Activated CD4-positive, alpha-beta T cell treated with anti-CD3 and anti-CD28 coated beads, Interleukin-2, Interleukin-6, amounts not matched to agents 100 ng/mL and 50 ng/mL, durations not matched to agents 16 hours and 8 hours (primary cell): Measurements from ENCODE around the gene ABHD6.
"Not testable (repeated sequence)": the region's sequence is repeated elsewhere in the genome, so short reads cannot be mapped to it uniquely, and the experiment has no call there.

Experiments used
- DNase-seq: peaks from one replicate; pipeline ENCODE4 v3.0.0-alpha.2; 2020

Gene ABHD6

DNA sequence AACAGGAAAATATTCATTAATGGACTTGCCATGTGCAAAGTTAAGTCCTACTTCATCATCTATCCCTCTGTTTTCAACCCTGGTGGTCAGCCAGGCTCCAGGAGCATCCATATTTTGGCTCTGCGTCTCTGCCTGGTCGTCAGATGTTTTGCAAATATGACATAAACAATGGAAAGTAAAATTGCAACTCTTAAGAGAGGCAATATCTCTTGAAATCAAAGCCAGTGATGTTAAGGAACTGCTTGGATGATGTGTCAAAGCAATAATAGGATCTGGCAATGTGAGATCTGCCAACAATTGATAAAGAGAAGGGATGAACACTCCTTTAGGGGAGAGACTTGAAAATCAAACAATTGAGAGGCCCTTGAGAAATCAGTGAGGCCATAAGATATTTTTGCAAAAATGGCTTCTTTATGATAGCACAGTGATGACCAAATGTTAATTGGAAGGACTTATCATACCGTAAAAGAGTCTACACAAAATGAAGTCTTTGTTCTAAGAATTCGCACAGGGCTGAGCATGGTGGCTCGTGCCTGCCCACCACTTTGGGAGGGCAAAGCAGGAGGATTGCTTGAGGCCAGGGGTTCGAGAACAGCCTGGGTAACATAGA is 6.5 kb downstream of the ABHD6 start:
- DNase-seq: no peak

DNA sequence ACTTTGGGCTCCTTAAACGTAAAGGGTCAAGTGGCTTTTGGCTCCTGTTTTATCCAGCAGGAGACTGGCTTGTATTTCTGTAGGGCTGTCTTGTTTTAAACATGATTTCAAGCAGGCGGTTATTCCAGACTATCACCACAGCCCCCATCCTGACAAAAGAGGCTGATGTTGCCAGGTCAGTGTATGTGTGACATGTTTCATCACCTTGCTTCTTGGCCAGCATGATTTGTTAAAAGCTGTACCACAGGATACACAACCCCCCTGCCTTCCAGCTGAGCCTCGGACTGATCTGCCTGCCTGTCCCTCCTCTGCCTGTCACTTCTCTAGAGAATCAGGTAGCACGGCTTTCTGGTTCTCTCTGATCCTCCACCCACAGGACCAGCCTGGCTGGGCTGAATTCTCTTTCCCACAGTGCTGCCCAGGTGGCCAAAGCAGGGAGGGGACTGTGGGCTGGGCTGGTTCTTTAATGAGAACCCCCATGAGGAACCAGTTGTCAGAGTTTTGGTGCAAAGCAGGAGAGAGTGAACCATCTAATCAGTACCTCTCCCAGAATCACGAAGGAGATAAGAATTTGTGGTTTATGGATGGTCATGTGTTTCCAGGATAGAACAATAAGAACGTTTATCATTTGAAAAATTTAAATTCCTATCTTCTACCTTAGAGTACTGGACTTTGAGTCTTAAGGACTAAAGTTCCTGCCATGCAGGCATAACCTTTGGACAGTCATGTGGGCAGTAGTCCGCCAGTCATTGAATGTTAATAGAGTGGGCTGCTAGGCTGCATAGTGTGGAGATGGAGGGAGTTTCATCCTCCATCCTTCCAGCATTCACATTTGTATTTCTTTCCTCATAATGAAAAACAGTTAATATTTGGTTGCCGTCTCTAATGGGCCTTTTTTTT is 8.8 kb downstream of the ABHD6 start:
- no peak for DNase-seq

DNA sequence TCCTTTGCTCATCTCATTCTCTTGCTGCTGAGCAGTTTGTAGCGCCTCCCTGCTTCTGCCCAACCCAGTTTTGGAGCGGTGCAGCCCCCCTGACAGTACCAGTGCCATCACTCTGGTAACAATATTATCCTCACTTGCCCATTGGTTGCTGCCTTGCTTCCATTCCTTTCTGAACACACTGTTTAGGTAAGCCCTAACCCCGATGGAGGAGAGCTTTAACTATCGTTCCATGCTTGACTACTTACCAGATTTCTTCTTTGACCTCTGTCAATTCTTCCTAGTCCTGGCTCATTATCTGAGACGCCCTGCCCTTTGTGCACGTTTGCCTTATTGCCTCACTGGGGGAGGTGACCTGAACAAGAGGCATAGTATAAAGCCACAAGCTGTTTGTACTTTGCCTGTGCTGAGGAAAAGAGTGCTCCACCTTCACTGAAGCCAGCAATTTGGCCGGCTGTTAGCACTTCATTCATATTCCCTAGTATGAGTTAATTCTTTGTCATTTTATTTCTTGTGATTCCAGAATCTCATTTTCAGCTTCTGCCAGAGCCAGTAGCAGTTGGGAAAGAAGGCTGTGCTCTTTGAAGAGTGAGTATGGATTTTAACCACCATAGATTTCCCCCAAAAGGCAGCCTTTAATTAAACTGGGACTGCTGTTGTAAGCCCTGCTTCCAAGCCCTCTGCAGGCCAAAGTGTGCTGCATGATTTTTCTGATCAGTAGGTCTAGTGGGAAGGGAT is 11.9 kb downstream of the ABHD6 start:
- DNase-seq: no peak

DNA sequence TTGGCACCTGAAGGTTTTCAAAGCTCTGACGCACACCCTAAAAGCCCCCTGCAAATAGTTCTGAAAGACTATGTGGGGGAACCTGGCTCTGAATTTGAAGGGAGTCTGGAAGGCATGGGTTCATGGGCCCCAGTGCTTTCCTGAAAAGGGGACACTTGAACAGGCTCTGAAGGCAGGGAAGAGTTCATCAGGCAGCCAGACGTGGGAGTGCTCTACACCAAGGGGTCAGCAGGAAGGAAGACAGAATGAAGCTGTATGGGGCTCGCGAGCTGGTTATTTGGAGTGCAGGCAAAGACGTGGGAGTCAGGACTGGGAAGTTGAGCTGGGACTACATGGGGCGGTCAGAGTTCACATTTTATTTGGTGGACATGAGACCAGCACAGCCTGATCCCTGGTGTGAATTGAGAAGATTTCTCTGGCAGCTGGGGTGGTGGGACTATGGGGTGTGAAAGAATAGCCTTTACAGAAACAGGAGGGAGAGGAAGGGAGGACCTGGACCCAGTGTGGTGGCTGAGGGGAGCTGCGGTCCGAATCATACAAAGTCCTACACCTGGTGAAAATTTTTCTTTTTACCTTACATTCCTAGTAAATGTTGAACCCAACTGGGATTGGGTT is 12.6 kb downstream of the ABHD6 start:
- DNase-seq: no peak

DNA sequence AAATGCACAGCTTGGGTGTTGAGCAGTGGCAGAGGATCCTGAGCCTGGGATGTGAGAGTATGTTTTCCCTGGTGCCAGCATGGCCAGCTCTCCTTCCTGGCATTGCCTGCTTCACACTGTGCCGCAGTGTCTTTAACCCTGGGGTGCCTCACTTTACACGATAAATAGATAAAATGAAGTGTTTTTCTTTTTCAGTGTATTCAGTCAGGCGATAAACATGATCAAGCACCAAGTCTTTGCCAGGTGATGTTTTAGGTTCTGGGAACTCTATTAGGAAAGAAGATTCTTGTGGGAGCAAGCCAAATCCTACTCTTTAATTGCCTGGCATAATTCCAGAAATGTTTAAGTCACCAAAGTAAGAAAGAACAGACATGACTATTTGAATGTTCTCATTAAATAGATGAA is 14.0 kb downstream of the ABHD6 start:
- DNase-seq: no peak

DNA sequence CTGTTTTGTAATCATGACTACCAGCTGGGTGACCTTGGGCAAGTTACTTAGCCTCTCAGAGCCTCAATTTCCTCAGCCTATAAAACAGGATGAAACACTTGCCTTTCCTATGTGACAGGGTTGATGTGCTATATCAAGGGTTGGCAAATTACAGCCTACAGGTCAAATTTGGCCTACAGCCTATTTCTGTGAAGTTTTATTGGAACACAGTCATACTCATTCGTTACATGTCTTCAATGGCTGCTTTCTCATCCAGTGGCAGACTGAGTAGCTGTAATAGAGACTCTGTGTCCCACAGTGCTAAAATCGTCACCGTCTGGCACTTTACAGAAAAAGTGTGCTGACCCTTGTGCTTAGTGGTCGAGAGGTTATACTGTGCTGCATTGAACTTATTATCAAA is 16.6 kb downstream of the ABHD6 start:
- no peak for DNase-seq

DNA sequence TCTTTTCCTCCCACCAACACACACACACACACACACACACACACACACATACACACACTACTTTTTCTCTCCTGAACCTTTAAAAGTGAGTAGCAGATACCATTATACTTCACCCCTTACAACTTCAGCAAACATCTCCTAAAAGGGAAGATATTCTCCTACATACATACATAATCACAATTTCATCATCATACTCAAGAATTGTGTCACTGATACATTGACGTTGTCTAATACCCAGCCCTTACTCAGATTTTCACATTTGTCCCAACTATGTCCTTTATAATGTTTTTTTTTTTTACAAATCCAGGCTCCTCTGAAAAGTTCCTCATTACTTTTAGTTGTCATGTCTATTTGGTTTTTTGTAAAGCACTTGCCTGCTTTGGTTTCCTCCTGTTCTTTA is 18.5 kb downstream of the ABHD6 start:
- DNase-seq: no peak

DNA sequence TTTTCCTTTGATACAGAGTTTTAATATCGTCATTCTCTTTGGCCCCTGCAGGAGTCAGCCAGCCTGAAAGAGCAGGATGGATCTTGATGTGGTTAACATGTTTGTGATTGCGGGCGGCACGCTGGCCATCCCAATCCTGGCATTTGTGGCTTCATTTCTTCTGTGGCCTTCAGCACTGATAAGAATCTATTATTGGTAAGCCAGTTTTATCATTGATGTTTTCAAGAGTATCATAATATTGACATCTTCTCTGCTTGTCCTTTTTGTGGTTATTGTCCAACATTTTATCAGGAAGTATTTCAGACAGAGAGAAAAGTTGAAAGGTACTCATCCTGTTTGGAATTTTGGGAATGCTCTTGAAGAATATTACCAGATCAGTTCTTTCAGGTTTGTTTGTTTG is 18.9 kb downstream of the ABHD6 start:
- no peak for DNase-seq

DNA sequence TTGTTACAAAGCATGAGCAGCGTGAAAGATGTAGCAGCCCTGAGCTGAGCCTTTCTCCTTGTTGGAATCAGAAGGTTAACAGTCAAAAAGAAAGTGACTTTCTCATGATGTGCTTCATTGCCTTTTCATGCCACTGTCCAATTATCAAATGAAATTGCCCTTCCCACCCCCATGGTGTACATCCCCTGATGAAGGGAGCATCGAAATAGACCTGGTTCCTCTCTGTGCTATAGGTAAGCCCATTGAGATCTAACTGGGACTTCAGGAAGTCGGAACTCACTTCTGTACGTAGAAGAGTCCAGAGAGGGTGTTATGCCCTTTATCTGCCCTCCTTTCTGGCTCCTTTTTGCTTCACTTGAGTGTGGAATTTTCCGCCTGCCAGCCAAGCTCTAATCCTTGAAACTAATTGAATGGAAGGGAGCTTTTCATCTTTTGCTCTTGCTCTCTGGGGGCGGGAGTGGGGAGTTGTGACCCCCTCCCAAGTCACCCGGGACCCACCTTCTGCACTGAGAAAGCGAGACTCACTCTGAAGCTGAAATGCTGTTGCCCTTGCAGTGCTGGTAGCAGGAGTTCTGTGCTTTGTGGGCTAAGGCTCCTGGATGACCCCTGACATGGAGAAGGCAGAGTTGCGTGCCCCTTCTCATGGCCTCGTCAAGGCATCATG is 20.9 kb downstream of the ABHD6 start:
- no peak for DNase-seq

DNA sequence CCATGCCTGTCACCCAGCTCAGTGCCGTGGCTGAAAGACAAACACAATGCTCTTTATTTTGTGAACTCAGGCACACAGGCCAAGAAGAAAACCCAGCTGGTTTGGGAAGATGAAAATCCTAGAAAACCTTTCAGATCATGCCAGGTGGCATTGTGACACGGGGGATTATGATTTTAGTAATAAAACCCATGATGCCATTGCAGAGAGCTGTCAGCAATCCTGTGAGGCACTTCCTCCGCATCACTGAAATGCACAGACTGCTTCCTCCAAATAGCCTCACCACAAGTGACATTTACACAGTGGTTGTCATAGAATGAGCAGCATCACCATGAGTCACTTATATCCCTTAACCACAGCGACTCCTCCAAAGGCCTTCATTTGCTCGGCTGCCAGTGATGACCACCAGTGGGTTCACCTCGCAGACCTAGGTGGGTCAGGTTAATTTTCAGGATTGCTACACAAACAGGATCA is 22.7 kb downstream of the ABHD6 start:
- DNase-seq: peak; percentile 53

DNA sequence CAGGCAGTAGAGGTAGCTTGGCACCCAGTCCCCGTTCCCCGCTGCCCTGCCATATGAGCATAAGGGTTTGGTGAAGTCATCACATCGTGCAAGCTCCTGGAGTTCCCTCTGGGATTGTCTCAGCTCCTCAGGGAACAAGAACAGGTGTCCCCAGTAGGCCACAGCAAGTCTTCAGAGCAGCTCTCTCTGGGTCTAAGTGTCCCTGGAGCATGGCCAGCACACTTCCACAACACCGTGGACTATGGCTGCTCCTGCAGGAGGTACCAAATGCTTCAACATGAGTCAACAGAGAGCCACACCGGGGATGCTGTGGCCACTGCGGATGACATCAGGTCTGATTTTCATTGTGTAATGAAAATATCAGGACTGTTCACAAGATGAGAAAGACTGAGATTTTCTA is 23.1 kb downstream of the ABHD6 start:
- peak; percentile 5 for DNase-seq

DNA sequence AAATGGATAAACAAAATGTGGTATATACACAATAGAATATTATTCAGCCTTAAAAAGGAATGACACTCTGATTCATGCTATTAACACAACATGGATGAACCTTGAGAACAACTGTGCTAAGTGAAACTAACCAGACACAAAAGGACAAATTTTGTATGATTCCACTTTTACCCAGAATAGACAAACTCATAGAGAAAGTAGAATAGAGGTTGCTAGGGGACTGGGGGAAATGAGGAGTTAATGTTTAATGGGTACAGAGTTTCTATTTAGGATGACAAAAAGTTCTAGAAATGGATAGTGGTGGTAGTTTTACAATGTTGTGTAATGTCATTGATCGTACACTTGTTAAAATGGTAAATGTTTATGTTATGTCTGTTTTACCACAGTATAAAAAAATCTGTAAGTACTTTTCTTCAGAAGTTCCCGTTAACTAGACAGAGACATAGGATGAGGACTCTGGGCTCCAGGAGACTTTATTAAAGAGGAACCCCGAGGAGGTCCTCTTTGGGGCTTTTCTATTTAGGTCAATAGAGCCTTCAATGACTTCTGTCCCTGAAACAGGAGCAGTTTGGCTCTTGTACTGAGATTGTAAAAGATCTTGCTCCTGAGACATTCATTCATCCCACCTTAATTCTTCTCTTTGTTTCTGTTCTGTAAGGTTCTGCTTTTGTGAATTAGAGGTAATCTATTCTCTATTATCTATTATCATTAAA is 24.5 kb downstream of the ABHD6 start:
- no peak for DNase-seq

DNA sequence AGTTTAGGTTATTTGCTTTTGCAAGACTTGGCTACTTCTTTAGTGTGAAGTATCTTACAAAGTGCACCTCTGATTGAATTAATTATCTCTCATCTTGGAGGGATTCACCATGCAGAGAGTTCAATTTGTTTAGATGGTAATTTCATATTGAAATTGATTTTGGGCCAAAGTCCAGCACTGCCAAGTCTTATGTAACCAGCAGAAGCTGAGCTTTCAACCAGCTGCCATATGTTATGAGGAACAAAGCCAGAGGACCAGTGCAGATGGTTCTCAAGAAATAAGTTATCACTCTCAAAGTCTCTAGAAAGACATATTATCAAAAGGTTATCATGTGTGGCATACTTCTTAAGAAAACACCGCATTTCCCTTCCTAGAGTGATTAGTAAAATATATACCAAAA is 29.0 kb downstream of the ABHD6 start:
- DNase-seq: no peak

DNA sequence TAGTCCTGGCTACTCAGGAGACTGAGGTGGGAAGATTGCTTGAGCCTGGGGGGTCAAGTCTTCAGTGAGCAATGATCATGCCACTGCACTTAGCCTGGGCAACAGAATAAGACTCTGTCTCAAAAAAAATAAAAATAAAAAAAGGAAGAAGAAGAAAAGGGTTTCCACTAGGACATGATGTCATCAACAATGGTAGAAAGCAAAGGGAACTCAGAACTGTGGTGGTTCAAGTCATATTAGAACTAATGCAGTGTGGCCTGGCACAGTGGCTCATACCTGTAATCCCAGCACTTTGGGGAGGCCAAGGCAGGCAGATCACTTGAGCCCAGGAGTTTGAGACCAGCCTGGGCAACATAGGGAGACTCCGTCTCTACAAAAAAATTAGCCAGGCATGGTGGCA is 30.0 kb downstream of the ABHD6 start:
- DNase-seq: not testable (repeated sequence)

DNA sequence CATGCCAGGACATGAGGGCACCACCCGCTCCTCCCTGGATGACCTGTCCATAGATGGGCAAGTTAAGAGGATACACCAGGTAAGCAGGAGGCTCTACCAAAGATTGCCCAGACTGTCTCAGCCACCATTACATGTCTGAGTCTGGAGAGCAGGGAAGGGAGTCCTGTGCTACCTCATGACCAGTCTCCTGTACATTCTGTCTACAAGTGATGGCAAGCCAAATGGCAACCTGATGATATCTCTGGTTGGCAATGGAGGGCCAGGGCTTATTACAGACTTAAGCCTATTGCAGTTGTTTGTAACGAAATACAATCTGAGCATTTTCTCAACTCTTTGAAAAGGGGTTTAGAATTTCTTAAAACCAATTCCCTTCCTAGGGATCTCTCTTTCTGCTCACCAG is 31.8 kb downstream of the ABHD6 start:
- DNase-seq: no peak

DNA sequence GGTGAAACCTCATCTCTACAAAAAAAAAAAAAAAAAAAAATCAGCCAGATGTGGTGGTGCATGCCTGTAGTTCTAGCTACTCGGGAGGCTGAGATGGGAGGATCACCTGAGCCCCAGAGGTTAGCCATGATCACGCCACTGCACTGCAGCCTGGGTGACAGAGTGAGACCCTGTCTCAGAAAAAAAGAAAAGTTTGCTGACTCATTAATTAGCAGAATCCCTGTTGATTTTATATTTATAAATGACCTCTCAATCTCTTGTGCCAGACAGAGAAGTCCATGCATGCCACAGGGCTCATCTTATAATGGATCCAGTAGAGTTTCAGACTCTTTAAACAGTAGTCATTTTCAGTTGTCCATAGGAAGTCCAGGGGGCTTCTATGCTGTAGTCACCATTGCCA is 32.9 kb downstream of the ABHD6 start:
- no peak for DNase-seq

DNA sequence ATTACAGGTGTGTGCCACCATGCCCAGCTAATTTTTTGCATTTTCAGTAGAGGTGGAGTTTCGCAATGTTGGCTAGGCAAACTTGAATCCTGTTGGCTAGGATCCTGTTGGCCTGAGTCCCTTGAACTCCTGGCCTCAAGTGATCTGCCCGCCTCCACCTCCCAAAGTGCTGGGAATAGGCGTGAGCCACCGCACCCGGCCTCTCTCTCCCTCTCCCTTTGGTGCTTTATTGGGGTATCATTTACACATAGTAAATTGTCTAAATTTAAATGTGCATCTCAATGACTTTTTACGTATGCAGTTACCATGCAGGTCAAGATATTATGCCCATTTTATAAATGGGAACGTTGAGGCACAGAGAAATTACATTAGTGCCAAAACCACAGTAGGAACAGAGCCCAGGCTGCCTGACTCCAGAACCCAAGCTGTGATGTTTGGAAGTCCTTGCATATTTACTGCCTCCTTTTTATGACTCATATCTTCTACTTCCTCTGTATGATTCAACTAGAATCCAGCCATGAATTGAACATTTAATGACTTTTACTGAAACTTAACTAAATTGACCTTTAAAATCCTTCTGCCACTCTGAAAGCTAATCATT is 34.4 kb downstream of the ABHD6 start:
- DNase-seq: peak; percentile 34

DNA sequence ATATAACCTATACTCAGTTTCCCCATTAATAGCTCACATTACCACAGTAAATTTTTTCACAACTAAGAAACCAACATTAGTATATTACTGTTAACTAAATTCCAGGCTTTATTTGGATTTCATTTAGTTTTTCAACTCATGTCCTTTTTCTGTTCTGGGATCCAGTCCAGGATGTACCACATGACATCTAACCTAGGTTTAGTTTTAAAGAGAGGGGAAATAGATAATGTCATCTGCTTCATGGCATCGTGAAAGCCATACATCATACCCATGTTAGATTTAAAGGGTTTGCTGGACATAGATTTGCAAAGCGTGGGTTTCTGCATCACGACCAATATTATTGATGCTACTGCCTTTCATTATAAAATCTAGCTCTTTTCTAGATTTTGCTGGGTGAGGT is 35.3 kb downstream of the ABHD6 start:
- DNase-seq: no peak

DNA sequence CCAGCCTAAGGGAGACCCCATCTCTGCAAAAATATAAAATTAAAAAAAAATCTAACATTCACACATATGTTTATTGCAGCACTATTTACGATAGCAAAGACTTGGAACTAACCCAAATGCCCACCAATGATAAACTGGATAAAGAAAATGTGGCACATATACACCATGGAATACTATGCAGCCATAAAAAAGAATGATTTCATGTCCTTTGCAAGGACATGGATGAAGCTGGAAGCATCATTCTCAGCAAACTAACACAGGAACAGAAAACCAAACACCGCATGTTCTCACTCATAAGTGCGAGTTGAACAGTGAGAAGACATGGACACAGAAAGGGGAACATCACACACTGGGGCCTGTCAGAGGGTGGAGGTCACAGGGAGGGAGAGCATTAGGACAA is 35.8 kb downstream of the ABHD6 start:
- DNase-seq: not testable (repeated sequence)

DNA sequence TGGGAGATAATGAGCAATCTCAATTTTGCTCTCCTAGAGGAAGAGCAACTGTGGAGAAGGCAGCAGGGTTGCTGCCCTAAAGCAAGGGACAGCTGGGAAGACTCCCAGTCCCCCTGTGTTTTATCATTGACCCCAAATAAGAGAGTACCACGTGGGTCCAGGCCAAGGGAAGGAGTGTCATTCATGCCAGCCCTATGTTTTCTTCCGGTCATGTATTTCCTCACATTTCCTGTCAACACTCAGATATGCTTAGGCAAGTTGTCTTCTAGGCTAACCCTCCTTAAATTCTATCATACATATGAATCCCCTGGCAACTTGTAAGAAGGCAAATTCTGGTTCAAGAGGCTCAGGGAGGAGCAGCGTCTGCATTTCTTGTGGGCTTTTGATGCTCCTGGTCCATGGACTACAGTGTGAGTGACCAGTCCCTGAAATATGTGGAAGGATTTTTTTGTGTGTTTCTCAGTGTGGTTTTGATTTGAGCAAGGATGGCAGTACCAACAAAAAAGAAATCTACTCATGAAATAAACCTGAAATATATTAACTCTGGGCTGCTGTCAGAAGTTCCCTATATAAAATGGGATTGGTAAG is 36.5 kb downstream of the ABHD6 start:
- no peak for DNase-seq

DNA sequence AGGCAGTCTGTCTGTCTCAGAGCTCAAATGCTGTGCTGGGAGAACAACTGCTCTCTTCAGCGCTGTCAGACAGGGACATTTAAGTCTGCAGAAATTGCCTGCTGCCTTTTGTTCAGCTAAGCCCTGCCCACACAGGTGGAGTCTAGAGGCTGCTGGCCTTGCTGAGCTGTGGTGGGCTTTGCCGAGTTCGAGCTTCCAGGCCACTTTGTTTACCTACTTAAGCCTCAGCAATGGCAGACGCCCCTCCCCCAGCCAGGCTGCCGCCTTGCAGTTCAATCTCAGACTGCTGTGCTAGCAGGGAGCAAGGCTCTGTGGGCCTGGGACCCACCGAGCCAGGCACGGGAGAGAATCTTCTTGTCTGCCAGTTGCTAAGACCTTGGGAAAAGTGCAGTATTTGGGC is 43.5 kb downstream of the ABHD6 start:
- DNase-seq: no peak
